Endodermal cell (in vitro differentiated cells): ENCODE results near the gene IQSEC3. TPM values are rescaled to one million over a fixed set of nuclear protein-coding genes. Genes with fewer than 3 reads are reported as not detected.
A peak's percentile ranks its signal among the peaks of the same experiment; 100 is the strongest.
"Not testable (repeated sequence)": the region's sequence is repeated elsewhere in the genome, so short reads cannot be mapped to it uniquely, and the experiment has no call there.

Experiments
- DNase-seq: peaks from one replicate; pipeline ENCODE4 v3.0.0-alpha.2; 2017
- H3K27ac ChIP-seq: 2 replicates; pipeline ENCODE4 v1.5.1; 2013; ENCODE audit warnings: mild to moderate bottlenecking, low read depth, low read length, moderate library complexity
- H3K27me3 ChIP-seq: 2 replicates; pipeline ENCODE4 v1.6.1; 2013; ENCODE audit warnings: mild to moderate bottlenecking, low read length, moderate library complexity; ENCODE audit not compliant: insufficient read depth, control insufficient read depth, poor library complexity, severe bottlenecking
- H3K36me3 ChIP-seq: 2 replicates; pipeline ENCODE4 v1.7.0; 2013; ENCODE audit warnings: mild to moderate bottlenecking, low read length, moderate library complexity; ENCODE audit not compliant: control insufficient read depth, insufficient read depth
- H3K4me1 ChIP-seq: one replicate; pipeline ENCODE4 v1.7.0; 2013; ENCODE audit warnings: low read length; ENCODE audit not compliant: control insufficient read depth, insufficient read depth
- H3K4me3 ChIP-seq: 2 replicates; pipeline ENCODE4 v1.5.1; 2013; ENCODE audit warnings: mild to moderate bottlenecking, low read length, moderate library complexity
- H3K9ac ChIP-seq: 2 replicates; pipeline ENCODE4 v1.6.1; 2013; ENCODE audit warnings: mild to moderate bottlenecking, low read length, moderate library complexity; ENCODE audit not compliant: poor library complexity, severe bottlenecking; ENCODE audit errors: extremely low read depth
- H3K9me3 ChIP-seq: 2 replicates; pipeline ENCODE4 v1.6.1; 2013; ENCODE audit warnings: mild to moderate bottlenecking, low read length, moderate library complexity; ENCODE audit not compliant: control insufficient read depth
- H3K27ac Mint-ChIP-seq: 2 replicates; pipeline ENCODE4 v1.8.0; 2020; ENCODE audit warnings: mixed read lengths
- H3K27me3 Mint-ChIP-seq: 2 replicates; pipeline ENCODE4 v1.8.0; 2021; ENCODE audit warnings: mild to moderate bottlenecking, mixed read lengths; ENCODE audit not compliant: insufficient read depth
- H3K36me3 Mint-ChIP-seq: 2 replicates; pipeline ENCODE4 v1.8.0; 2020; ENCODE audit warnings: low read depth, mixed read lengths
- H3K4me1 Mint-ChIP-seq: 2 replicates; pipeline ENCODE4 v1.8.0; 2020; ENCODE audit warnings: mixed read lengths
- H3K4me3 Mint-ChIP-seq: 2 replicates; pipeline ENCODE4 v1.8.0; 2020; ENCODE audit warnings: mild to moderate bottlenecking, moderate library complexity, mixed read lengths
- H3K9me3 Mint-ChIP-seq: 2 replicates; pipeline ENCODE4 v1.8.0; 2020; ENCODE audit warnings: mild to moderate bottlenecking, mixed read lengths
- WGBS, 2 experiments: methylation state at CpG; one replicate each; pipeline versions ENCODE4 v1.1.5 to v1.1.7; 2013; ENCODE audit warnings: missing lambda C conversion rate in 2 of 2, mixed read lengths in 1 of 2; ENCODE audit not compliant: insufficient coverage in 1 of 2, insufficient read length in 1 of 2; 5-methylcytosine and 5-hydroxymethylcytosine counted together
- total RNA-seq, 2 donors: library from RNA; stranded (reverse); fragmentation: NEBNext Ultra II Directional in 1 of 2; extraction: Animal tissue kit (Norgen Biotek cat#: 25700) in 1 of 2; gene quantifications; 2 replicates in 1 of 2; 3 replicates in 1 of 2; pipeline ENCODE4 v1.2.1, GENCODE V29; 2021
- TF ChIP-seq, protein P1 (sequence below): fragments of 200-600 bp; sonication (generic); conservative IDR thresholded peaks from 2 replicates; pipeline ENCODE4 v1.5.0; 2021; ENCODE audit warnings: antibody characterized with exemption, mild to moderate bottlenecking

IQSEC3 gene
- total RNA-seq, 2 donors from 2014 or later, result 1.5 to 2.7 TPM

- H3K4me3 ChIP-seq, result no peak overlapping the region
- no peaks in the 10 kb centered on the region for H3K4me1 ChIP-seq
- no peak overlapping the region for H3K27ac ChIP-seq
- no peak overlapping the region for H3K27ac Mint-ChIP-seq
- TF ChIP-seq, protein P1, sequence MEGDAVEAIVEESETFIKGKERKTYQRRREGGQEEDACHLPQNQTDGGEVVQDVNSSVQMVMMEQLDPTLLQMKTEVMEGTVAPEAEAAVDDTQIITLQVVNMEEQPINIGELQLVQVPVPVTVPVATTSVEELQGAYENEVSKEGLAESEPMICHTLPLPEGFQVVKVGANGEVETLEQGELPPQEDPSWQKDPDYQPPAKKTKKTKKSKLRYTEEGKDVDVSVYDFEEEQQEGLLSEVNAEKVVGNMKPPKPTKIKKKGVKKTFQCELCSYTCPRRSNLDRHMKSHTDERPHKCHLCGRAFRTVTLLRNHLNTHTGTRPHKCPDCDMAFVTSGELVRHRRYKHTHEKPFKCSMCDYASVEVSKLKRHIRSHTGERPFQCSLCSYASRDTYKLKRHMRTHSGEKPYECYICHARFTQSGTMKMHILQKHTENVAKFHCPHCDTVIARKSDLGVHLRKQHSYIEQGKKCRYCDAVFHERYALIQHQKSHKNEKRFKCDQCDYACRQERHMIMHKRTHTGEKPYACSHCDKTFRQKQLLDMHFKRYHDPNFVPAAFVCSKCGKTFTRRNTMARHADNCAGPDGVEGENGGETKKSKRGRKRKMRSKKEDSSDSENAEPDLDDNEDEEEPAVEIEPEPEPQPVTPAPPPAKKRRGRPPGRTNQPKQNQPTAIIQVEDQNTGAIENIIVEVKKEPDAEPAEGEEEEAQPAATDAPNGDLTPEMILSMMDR, result no peak
- peaks cover 18% of the 10 kb centered on the region for H3K27me3 ChIP-seq
- no peak overlapping the region for H3K4me3 Mint-ChIP-seq
- no peaks in the 10 kb centered on the region for H3K36me3 ChIP-seq
- DNase-seq, result no peak
- no peaks in the 10 kb centered on the region for H3K4me1 Mint-ChIP-seq
- no peak overlapping the region for H3K9ac ChIP-seq
- peaks cover 7% of the 10 kb centered on the region for H3K9me3 Mint-ChIP-seq
- H3K27me3 Mint-ChIP-seq, result peaks cover 63% of the 10 kb centered on the region
- H3K36me3 Mint-ChIP-seq, result no peaks in the 10 kb centered on the region
- no peaks in the 10 kb centered on the region for H3K9me3 ChIP-seq
- 90 to 92% methylated on average over 8 to 11 of the region's 11 CpGs for WGBS, 2 experiments
Measured at GRCh38 chr12:186006-186625, 119.5 kb downstream of the IQSEC3 start.

GRCh38 chr12:187986-188909 lies 121.7 kb downstream of the IQSEC3 start:
- not testable (repeated sequence) for H3K9me3 Mint-ChIP-seq, H3K9ac ChIP-seq, H3K4me1 Mint-ChIP-seq, H3K36me3 ChIP-seq, H3K27ac ChIP-seq, H3K4me1 ChIP-seq, H3K36me3 Mint-ChIP-seq, H3K9me3 ChIP-seq
- DNase-seq, result peak; percentile 73
- peak overlapping the region; percentile 65 for H3K27ac Mint-ChIP-seq
- Histone ChIP-seq H3K4me3 (peak overlapping the region; percentile 77), H3K27me3 (peaks cover 18% of the 10 kb centered on the region)
- 14 to 48% methylated on average over 5 to 47 of the region's 53 CpGs for WGBS, 2 experiments
- H3K4me3 Mint-ChIP-seq, result peak overlapping the region; percentile 82
- peaks cover 79% of the 10 kb centered on the region for H3K27me3 Mint-ChIP-seq

- peak; percentile 92 for DNase-seq
- Mint-ChIP-seq H3K27me3 (peaks cover 83% of the 10 kb centered on the region), H3K27ac (peak overlapping the region; percentile 65), H3K4me3 (peak overlapping the region; percentile 82), H3K9me3 (peaks cover 7% of the 10 kb centered on the region), H3K4me1 (peaks cover 6% of the 10 kb centered on the region), H3K36me3 (no peaks in the 10 kb centered on the region)
- peaks cover 18% of the 10 kb centered on the region for H3K27me3 ChIP-seq
- peaks cover 3% of the 10 kb centered on the region for H3K4me1 ChIP-seq
- no peak overlapping the region for H3K9ac ChIP-seq
- no peaks in the 10 kb centered on the region for H3K9me3 ChIP-seq
- no peaks in the 10 kb centered on the region for H3K36me3 ChIP-seq
- peak overlapping the region; percentile 77 for H3K4me3 ChIP-seq
- H3K27ac ChIP-seq, result no peak overlapping the region
- TF ChIP-seq, protein P1, result peak; percentile 100
- 11 to 17% methylated on average over 21 to 52 of the region's 52 CpGs for WGBS, 2 experiments
Measured at GRCh38 chr12:188910-189621, 122.5 kb downstream of the IQSEC3 start.
